ENCODE measurements around the gene BTBD16. TPM values are rescaled to one million over a fixed set of nuclear protein-coding genes. Genes with fewer than 3 reads are reported as not detected.

The BTBD16 gene
- total and polyA plus RNA-seq, 3 donors from 2014 or later: 4.9 to 21.3 (median 5.3) TPM

DNA sequence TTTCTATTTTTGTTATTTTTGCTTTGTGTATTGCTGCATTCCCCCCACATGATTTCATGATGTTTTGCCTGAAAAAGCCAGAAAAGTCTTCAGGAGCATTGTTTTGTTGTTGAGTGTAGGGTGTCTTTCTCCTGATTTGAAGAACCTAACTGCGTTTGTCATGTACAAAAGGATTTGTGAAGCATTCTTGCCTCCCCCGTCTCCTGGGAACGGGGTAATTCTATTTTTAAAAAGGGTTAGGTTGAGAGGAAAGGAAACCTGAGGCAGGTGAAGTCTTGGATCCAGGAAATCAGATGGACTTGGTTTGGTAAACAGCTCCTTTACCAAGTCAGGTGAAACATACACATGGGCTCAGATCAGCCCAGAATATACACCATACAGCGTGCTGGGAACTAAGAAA, 26.0 kb upstream of the BTBD16 start:
- no peak for DNase-seq
- Histone ChIP-seq H3K27ac (no peak overlapping the region), H3K36me3 (ENCODE audit: low read depth, missing control alignments) (no peaks in the 10 kb centered on the region), H3K27me3 (no peaks in the 10 kb centered on the region), H3K4me3 (no peak overlapping the region), H3K4me1 (no peaks in the 10 kb centered on the region), H3K9me3 (no peaks in the 10 kb centered on the region)
- intact Hi-C loops (cut with DNase I; ENCODE audit: low total_unique reads): no loop called here
- TF ChIP-seq CTCF (IDR thresholded peaks at IDR 0.05) (no peak), POLR2A (IDR thresholded peaks at IDR 0.05) (no peak)
- 71% methylated on average over 4 of the region's 4 CpGs for WGBS, 2 donors

DNA sequence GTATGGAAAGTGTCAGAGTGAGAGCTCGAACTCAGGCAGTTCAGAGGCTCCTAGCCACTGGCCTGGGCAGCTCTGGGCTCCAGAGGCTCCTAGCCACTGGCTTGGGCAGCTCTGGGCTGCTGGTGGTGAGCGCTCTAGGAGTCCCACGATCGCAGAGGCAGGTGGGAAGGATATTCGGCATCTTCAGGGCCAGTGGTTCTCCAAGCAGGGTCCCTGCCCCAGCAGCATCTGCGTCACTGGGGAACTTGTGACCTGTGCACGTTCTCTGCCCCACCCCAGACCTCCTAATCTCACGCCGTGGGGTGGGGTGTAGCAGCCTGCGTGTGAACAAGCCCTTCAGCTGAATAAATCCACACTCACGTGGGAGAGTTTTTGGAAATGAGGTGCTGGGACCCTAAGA, 25.2 kb upstream of the BTBD16 start:
- Histone ChIP-seq H3K27me3 (no peaks in the 10 kb centered on the region), H3K4me3 (no peak overlapping the region), H3K36me3 (ENCODE audit: low read depth, missing control alignments) (no peaks in the 10 kb centered on the region), H3K27ac (no peak overlapping the region), H3K4me1 (no peaks in the 10 kb centered on the region), H3K9me3 (no peaks in the 10 kb centered on the region)
- WGBS, 2 donors: 90 to 91% methylated on average over 7 to 11 of the region's 11 CpGs
- intact Hi-C loops (cut with DNase I; ENCODE audit: low total_unique reads): no loop called here
- DNase-seq: no peak
- TF ChIP-seq POLR2A (IDR thresholded peaks at IDR 0.05): no peak
- no peak for TF ChIP-seq CTCF (IDR thresholded peaks at IDR 0.05)

GRCh38 chr10:122246830-122247520, 24.1 kb upstream of the BTBD16 start:
- TF ChIP-seq CTCF (IDR thresholded peaks at IDR 0.05) (no peak), POLR2A (IDR thresholded peaks at IDR 0.05) (no peak)
- Histone ChIP-seq H3K4me3 (no peak overlapping the region), H3K27ac (no peak overlapping the region), H3K9me3 (no peaks in the 10 kb centered on the region), H3K36me3 (ENCODE audit: low read depth, missing control alignments) (no peaks in the 10 kb centered on the region), H3K27me3 (no peaks in the 10 kb centered on the region), H3K4me1 (no peaks in the 10 kb centered on the region)
- no peak for DNase-seq
- intact Hi-C loops (cut with DNase I; ENCODE audit: low total_unique reads): no loop called here
- 91 to 95% methylated on average over 10 to 11 of the region's 11 CpGs for WGBS, 2 donors

DNA sequence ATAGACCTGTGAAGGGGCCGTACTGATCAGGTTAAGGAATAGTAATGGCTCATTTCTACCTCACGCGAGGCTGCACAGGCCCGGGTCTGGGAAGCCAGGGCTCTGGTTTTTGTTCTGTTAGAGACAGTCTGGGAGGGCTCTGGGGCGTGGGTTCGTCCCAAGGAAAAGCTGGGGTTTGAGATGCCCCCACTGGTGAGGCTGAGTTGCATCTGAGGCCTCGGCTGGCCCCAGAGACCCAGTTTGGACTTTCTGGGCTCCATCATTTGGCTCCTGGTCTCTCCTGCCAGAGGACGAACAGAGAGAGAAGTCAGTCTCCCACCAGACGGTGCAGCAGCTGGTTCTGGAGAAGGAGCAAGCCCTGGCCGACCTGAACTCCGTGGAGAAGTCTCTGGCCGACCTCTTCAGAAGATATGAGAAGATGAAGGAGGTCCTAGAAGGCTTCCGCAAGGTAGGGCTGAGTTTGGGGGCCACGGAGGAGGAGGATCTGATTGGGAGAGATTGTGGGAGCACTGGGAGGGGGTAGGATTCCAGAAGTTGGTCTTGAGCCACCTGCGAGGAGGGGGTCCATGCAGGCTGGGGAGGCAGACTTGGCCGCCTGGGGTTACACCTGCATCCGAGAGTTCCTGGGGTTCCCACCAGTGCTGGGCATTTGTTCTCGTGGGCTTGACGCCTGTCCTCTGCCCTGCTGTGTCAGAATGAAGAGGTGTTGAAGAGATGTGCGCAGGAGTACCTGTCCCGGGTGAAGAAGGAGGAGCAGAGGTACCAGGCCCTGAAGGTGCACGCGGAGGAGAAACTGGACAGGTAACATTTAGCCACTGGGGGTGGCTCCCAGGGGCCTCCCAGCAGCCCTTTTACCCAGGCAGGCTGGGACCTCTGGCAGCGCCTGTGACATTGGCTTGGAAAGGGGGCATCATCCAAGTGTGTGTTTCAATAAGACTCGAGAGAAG, 22.5 kb upstream of the BTBD16 start:
- no peaks in the 10 kb centered on the region for H3K27me3 ChIP-seq
- no peak overlapping the region for H3K27ac ChIP-seq
- intact Hi-C loops (cut with DNase I; ENCODE audit: low total_unique reads): no loop called here
- DNase-seq: no peak
- WGBS, 2 donors: 92 to 96% methylated on average over 25 of the region's 25 CpGs
- H3K4me1 ChIP-seq: no peaks in the 10 kb centered on the region
- H3K36me3 ChIP-seq (ENCODE audit: low read depth, missing control alignments): no peaks in the 10 kb centered on the region
- H3K4me3 ChIP-seq: no peak overlapping the region
- TF ChIP-seq POLR2A (IDR thresholded peaks at IDR 0.05) (no peak), CTCF (IDR thresholded peaks at IDR 0.05) (no peak)
- no peaks in the 10 kb centered on the region for H3K9me3 ChIP-seq

Data from testis (tissue), 3 donors.